Mesothelial cell of epicardium (in vitro differentiated cells): Measurements from ENCODE around the gene ADD1. TPM values are rescaled to one million over a fixed set of nuclear protein-coding genes. Genes with fewer than 3 reads are reported as not detected.

ENCODE experiments used
- DNase-seq, 2 experiments: peaks; one replicate each; pipeline ENCODE4 v3.0.0; 2021; ENCODE audit warnings: low spot score in 2 of 2; ENCODE audit not compliant: unreplicated experiment in 2 of 2
- H3K27ac Mint-ChIP-seq: 2 replicates; pipeline ENCODE4 v1.8.0; 2021; ENCODE audit warnings: mixed read lengths
- H3K27me3 Mint-ChIP-seq: 2 replicates; pipeline ENCODE4 v1.8.0; 2021; ENCODE audit warnings: low read depth, mixed read lengths
- H3K36me3 Mint-ChIP-seq: 2 replicates; pipeline ENCODE4 v1.8.0; 2021; ENCODE audit warnings: mixed read lengths
- H3K4me1 Mint-ChIP-seq: 2 replicates; pipeline ENCODE4 v1.8.0; 2021; ENCODE audit warnings: mixed read lengths
- H3K4me3 Mint-ChIP-seq: 2 replicates; pipeline ENCODE4 v1.8.0; 2021; ENCODE audit warnings: mild to moderate bottlenecking, moderate library complexity, mixed read lengths
- H3K9me3 Mint-ChIP-seq: 2 replicates; pipeline ENCODE4 v1.8.0; 2021; ENCODE audit warnings: mixed read lengths
- total RNA-seq: library from RNA; stranded (reverse); gene quantifications from 3 replicates; pipeline ENCODE4 v1.2.1, GENCODE V29; 2021
- TF ChIP-seq, protein P1 (sequence below): fragments of 200-600 bp; sonication (generic); IDR thresholded peaks from one replicate; pipeline ENCODE4 v1.5.0; 2021; ENCODE audit warnings: antibody characterized with exemption; ENCODE audit not compliant: unreplicated experiment

Gene ADD1
- total RNA-seq, 1 donor from 2014 or later: 297 TPM

DNA sequence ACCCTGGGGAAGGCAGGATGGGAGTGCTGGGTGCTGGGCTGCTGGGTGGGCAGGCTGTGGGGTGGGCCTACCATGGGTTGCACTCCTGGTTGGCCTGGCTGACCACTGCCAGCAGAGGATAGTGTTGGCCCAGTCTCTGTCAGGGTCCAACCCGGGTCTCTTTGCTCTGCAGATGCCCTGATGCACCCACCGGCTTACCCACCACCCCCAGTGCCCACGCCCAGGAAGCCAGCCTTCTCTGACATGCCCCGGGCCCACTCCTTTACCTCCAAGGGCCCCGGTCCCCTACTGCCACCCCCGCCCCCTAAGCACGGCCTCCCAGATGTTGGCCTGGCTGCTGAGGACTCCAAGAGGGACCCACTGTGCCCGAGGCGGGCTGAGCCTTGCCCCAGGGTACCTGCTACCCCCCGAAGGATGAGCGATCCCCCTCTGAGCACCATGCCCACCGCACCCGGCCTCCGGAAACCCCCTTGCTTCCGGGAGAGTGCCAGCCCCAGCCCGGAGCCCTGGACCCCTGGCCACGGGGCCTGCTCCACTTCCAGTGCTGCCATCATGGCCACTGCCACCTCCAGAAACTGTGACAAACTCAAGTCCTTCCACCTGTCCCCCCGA is 14.2 kb upstream of the ADD1 start:
- Mint-ChIP-seq H3K9me3 (no peaks in the 10 kb centered on the region), H3K27ac (no peak overlapping the region), H3K4me3 (no peak overlapping the region), H3K27me3 (no peaks in the 10 kb centered on the region), H3K36me3 (peaks cover 30% of the 10 kb centered on the region), H3K4me1 (no peaks in the 10 kb centered on the region)
- TF ChIP-seq, protein P1, sequence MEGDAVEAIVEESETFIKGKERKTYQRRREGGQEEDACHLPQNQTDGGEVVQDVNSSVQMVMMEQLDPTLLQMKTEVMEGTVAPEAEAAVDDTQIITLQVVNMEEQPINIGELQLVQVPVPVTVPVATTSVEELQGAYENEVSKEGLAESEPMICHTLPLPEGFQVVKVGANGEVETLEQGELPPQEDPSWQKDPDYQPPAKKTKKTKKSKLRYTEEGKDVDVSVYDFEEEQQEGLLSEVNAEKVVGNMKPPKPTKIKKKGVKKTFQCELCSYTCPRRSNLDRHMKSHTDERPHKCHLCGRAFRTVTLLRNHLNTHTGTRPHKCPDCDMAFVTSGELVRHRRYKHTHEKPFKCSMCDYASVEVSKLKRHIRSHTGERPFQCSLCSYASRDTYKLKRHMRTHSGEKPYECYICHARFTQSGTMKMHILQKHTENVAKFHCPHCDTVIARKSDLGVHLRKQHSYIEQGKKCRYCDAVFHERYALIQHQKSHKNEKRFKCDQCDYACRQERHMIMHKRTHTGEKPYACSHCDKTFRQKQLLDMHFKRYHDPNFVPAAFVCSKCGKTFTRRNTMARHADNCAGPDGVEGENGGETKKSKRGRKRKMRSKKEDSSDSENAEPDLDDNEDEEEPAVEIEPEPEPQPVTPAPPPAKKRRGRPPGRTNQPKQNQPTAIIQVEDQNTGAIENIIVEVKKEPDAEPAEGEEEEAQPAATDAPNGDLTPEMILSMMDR: no peak
- DNase-seq: no peak

- DNase-seq: no peak
- peaks cover 30% of the 10 kb centered on the region for H3K36me3 Mint-ChIP-seq
- H3K4me1 Mint-ChIP-seq: no peaks in the 10 kb centered on the region
- H3K27ac Mint-ChIP-seq: no peak overlapping the region
- H3K27me3 Mint-ChIP-seq: no peaks in the 10 kb centered on the region
- H3K9me3 Mint-ChIP-seq: no peaks in the 10 kb centered on the region
- no peak overlapping the region for H3K4me3 Mint-ChIP-seq
- TF ChIP-seq, protein P1: no peak
These were observed 13.7 kb upstream of the ADD1 start for GRCh38 chr4:2829933-2830451.

GRCh38 chr4:2830632-2831610 is 12.7 kb upstream of the ADD1 start:
- no peaks in the 10 kb centered on the region for H3K27me3 Mint-ChIP-seq
- TF ChIP-seq, protein P1: no peak

GRCh38 chr4:2831611-2832308 is 11.9 kb upstream of the ADD1 start:
- no peaks in the 10 kb centered on the region for H3K9me3 Mint-ChIP-seq
- no peak overlapping the region for H3K27ac Mint-ChIP-seq
- no peak overlapping the region for H3K4me3 Mint-ChIP-seq
- TF ChIP-seq, protein P1: no peak
- peaks cover 16% of the 10 kb centered on the region for H3K36me3 Mint-ChIP-seq
- no peaks in the 10 kb centered on the region for H3K27me3 Mint-ChIP-seq
- no peak for DNase-seq
- no peaks in the 10 kb centered on the region for H3K4me1 Mint-ChIP-seq

More at GRCh38 chr4:2830632-2831610, 12.7 kb upstream of the ADD1 start:
- H3K4me3 Mint-ChIP-seq: no peak overlapping the region
- H3K9me3 Mint-ChIP-seq: no peaks in the 10 kb centered on the region
- H3K4me1 Mint-ChIP-seq: no peaks in the 10 kb centered on the region
- H3K27ac Mint-ChIP-seq: no peak overlapping the region
- peaks cover 22% of the 10 kb centered on the region for H3K36me3 Mint-ChIP-seq
- no peak for DNase-seq

GRCh38 chr4:2832309-2832980 is 11.2 kb upstream of the ADD1 start:
- H3K4me1 Mint-ChIP-seq: no peaks in the 10 kb centered on the region
- no peak overlapping the region for H3K4me3 Mint-ChIP-seq
- DNase-seq: no peak
- H3K9me3 Mint-ChIP-seq: no peaks in the 10 kb centered on the region
- H3K36me3 Mint-ChIP-seq: peaks cover 13% of the 10 kb centered on the region
- H3K27me3 Mint-ChIP-seq: no peaks in the 10 kb centered on the region
- H3K27ac Mint-ChIP-seq: no peak overlapping the region
- TF ChIP-seq, protein P1: no peak
